ENCODE measurements around the gene MROH2A. TPM values are rescaled to one million over a fixed set of nuclear protein-coding genes. Genes with fewer than 3 reads are reported as not detected.

MROH2A gene
- total and polyA plus RNA-seq, 7 experiments from 2014 or later = not detected

DNA sequence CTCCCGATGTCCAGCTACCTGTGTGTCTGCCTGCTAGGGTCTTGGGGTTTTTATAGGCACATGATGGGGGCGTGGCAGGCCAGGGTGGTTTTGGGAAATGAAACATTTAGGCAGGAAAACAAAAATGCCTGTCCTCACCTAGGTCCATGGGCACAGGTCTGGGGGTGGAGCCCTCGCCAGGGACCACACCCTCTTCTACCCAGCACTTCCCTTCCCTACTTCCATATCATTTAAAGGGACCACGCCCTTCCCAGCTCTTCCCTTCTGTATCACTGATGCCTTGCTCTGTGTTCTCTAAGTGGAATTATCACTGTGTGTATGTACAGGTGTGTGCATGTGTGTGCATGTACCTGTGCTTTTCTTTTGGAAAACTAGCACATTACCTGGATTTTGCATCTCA lies 11.7 kb upstream of the MROH2A start:
- Histone ChIP-seq H3K27me3 (ENCODE audit: control insufficient read depth in 2 of 2, insufficient read depth in 2 of 2, low read length in 2 of 2) (no peaks in the 10 kb centered on the region), H3K36me3 (ENCODE audit: control insufficient read depth in 2 of 3, insufficient read depth in 3 of 3, low read length in 3 of 3) (no peaks in the 10 kb centered on the region), H3K4me3 (ENCODE audit: low read length) (no peak overlapping the region), H3K4me1 (ENCODE audit: control insufficient read depth in 2 of 2, insufficient read depth in 2 of 2, low read length in 2 of 2) (no peaks in the 10 kb centered on the region), H3K27ac (ENCODE audit: low read depth, low read length) (no peak overlapping the region), H3K9me3 (ENCODE audit: control insufficient read depth in 2 of 3, low read length in 3 of 3) (no peaks in the 10 kb centered on the region)
- no peak overlapping the region for H3K27ac Mint-ChIP-seq
- no peak overlapping the region for H3K4me3 Mint-ChIP-seq
- intact Hi-C loops (cut with micrococcal nuclease) = no loop called here
- no peaks in the 10 kb centered on the region for H3K4me1 Mint-ChIP-seq
- ATAC-seq (no peak), DNase-seq (no peak)
- H3K9me3 Mint-ChIP-seq = peaks cover 0 to 3% (median 0%) of the 10 kb centered on the region in 11 donors
- H3K27me3 Mint-ChIP-seq = peaks cover 18 to 39% (median 28%) of the 10 kb centered on the region in 5 donors
- ChIA-PET POLR2A (no interaction called here), CTCF (no interaction called here)
- H3K36me3 Mint-ChIP-seq = no peaks in the 10 kb centered on the region

GRCh38 chr2:233768076-233768475 lies 10.1 kb upstream of the MROH2A start:
- H3K4me3 Mint-ChIP-seq = no peak overlapping the region
- no peak for ATAC-seq
- CTCF ChIA-PET = no interaction called here

GRCh38 chr2:233769260-233769659 lies 8.9 kb upstream of the MROH2A start:
- H3K4me1 ChIP-seq (ENCODE audit: control insufficient read depth in 2 of 2, insufficient read depth in 2 of 2, low read length in 2 of 2) = no peaks in the 10 kb centered on the region
- no peaks in the 10 kb centered on the region for H3K36me3 ChIP-seq (ENCODE audit: control insufficient read depth in 2 of 3, insufficient read depth in 3 of 3, low read length in 3 of 3)
- ChIA-PET POLR2A (no interaction called here), CTCF (interaction anchor here (0.6 kb wide), 1 partner anchor 166 kb away, joined by 3 read pairs; no protein-coding TSS in a partner anchor)
- H3K27ac Mint-ChIP-seq = no peak overlapping the region
- no peak overlapping the region for H3K27ac ChIP-seq (ENCODE audit: low read depth, low read length)
- ATAC-seq = no peak
- no peak for DNase-seq
- no peaks in the 10 kb centered on the region for H3K27me3 ChIP-seq (ENCODE audit: control insufficient read depth in 2 of 2, insufficient read depth in 2 of 2, low read length in 2 of 2)
- H3K9me3 ChIP-seq (ENCODE audit: control insufficient read depth in 2 of 3, low read length in 3 of 3) = no peaks in the 10 kb centered on the region
- H3K9me3 Mint-ChIP-seq = peaks cover 0 to 3% (median 0%) of the 10 kb centered on the region in 11 donors
- H3K4me3 ChIP-seq (ENCODE audit: low read length) = no peak overlapping the region
- H3K27me3 Mint-ChIP-seq = peaks cover 9 to 32% (median 19%) of the 10 kb centered on the region in 5 donors
- no peaks in the 10 kb centered on the region for H3K36me3 Mint-ChIP-seq
- no peaks in the 10 kb centered on the region for H3K4me1 Mint-ChIP-seq
- H3K4me3 Mint-ChIP-seq = no peak overlapping the region
- intact Hi-C loops (cut with micrococcal nuclease) = no loop called here

More at GRCh38 chr2:233768076-233768475, 10.1 kb upstream of the MROH2A start:
- H3K27ac ChIP-seq (ENCODE audit: low read depth, low read length) = no peak overlapping the region
- H3K4me3 ChIP-seq (ENCODE audit: low read length) = no peak overlapping the region
- H3K9me3 ChIP-seq (ENCODE audit: control insufficient read depth in 2 of 3, low read length in 3 of 3) = no peaks in the 10 kb centered on the region
- peaks cover 0 to 3% (median 0%) of the 10 kb centered on the region in 11 donors for H3K9me3 Mint-ChIP-seq
- no peak overlapping the region for H3K27ac Mint-ChIP-seq
- H3K36me3 ChIP-seq (ENCODE audit: control insufficient read depth in 2 of 3, insufficient read depth in 3 of 3, low read length in 3 of 3) = no peaks in the 10 kb centered on the region
- POLR2A ChIA-PET = no interaction called here
- H3K36me3 Mint-ChIP-seq = no peaks in the 10 kb centered on the region
- no peak for DNase-seq
- no peaks in the 10 kb centered on the region for H3K27me3 ChIP-seq (ENCODE audit: control insufficient read depth in 2 of 2, insufficient read depth in 2 of 2, low read length in 2 of 2)
- no peaks in the 10 kb centered on the region for H3K4me1 Mint-ChIP-seq
- H3K4me1 ChIP-seq (ENCODE audit: control insufficient read depth in 2 of 2, insufficient read depth in 2 of 2, low read length in 2 of 2) = no peaks in the 10 kb centered on the region
- H3K27me3 Mint-ChIP-seq = peaks cover 15 to 39% (median 28%) of the 10 kb centered on the region in 5 donors
- intact Hi-C loops (cut with micrococcal nuclease) = no loop called here

GRCh38 chr2:233772153-233772552 lies 6.0 kb upstream of the MROH2A start:
- ChIA-PET CTCF (no interaction called here), POLR2A (no interaction called here)
- intact Hi-C loops (cut with micrococcal nuclease) = no loop called here
- peaks cover 9 to 21% (median 17%) of the 10 kb centered on the region in 5 donors for H3K27me3 Mint-ChIP-seq
- no peaks in the 10 kb centered on the region for H3K4me1 Mint-ChIP-seq
- peaks cover 0 to 6% (median 0%) of the 10 kb centered on the region in 5 donors for H3K36me3 Mint-ChIP-seq
- H3K27ac Mint-ChIP-seq = no peak overlapping the region
- Histone ChIP-seq H3K27me3 (ENCODE audit: control insufficient read depth in 2 of 2, insufficient read depth in 2 of 2, low read length in 2 of 2) (no peaks in the 10 kb centered on the region), H3K27ac (ENCODE audit: low read depth, low read length) (no peak overlapping the region), H3K9me3 (ENCODE audit: control insufficient read depth in 2 of 3, low read length in 3 of 3) (no peaks in the 10 kb centered on the region), H3K4me1 (ENCODE audit: control insufficient read depth in 2 of 2, insufficient read depth in 2 of 2, low read length in 2 of 2) (no peaks in the 10 kb centered on the region), H3K4me3 (ENCODE audit: low read length) (no peak overlapping the region), H3K36me3 (ENCODE audit: control insufficient read depth in 2 of 3, insufficient read depth in 3 of 3, low read length in 3 of 3) (no peaks in the 10 kb centered on the region)
- no peak overlapping the region for H3K4me3 Mint-ChIP-seq
- no peak for ATAC-seq
- no peak for DNase-seq
- H3K9me3 Mint-ChIP-seq = peaks cover 0 to 17% (median 9%) of the 10 kb centered on the region in 11 donors

- intact Hi-C loops (cut with micrococcal nuclease) = no loop called here
- H3K4me3 ChIP-seq (ENCODE audit: low read length) = no peak overlapping the region
- peaks cover 0 to 19% (median 10%) of the 10 kb centered on the region in 11 donors for H3K9me3 Mint-ChIP-seq
- H3K9me3 ChIP-seq (ENCODE audit: control insufficient read depth in 2 of 3, low read length in 3 of 3) = no peaks in the 10 kb centered on the region
- no peaks in the 10 kb centered on the region for H3K4me1 ChIP-seq (ENCODE audit: control insufficient read depth in 2 of 2, insufficient read depth in 2 of 2, low read length in 2 of 2)
- H3K27ac ChIP-seq (ENCODE audit: low read depth, low read length) = no peak overlapping the region
- H3K27ac Mint-ChIP-seq = no peak overlapping the region
- ChIA-PET CTCF (no interaction called here), POLR2A (no interaction called here)
- ATAC-seq = no peak
- no peak overlapping the region for H3K4me3 Mint-ChIP-seq
- peaks cover 9 to 24% (median 16%) of the 10 kb centered on the region in 5 donors for H3K27me3 Mint-ChIP-seq
- H3K27me3 ChIP-seq (ENCODE audit: control insufficient read depth in 2 of 2, insufficient read depth in 2 of 2, low read length in 2 of 2) = no peaks in the 10 kb centered on the region
- H3K36me3 Mint-ChIP-seq = peaks cover 0 to 6% (median 0%) of the 10 kb centered on the region in 5 donors
- no peaks in the 10 kb centered on the region for H3K4me1 Mint-ChIP-seq
- H3K36me3 ChIP-seq (ENCODE audit: control insufficient read depth in 2 of 3, insufficient read depth in 3 of 3, low read length in 3 of 3) = no peaks in the 10 kb centered on the region
- DNase-seq = no peak
These were observed 5.5 kb upstream of the MROH2A start for GRCh38 chr2:233772583-233772982.

- no peaks in the 10 kb centered on the region for H3K27me3 ChIP-seq (ENCODE audit: control insufficient read depth in 2 of 2, insufficient read depth in 2 of 2, low read length in 2 of 2)
- DNase-seq (no peak), ATAC-seq (no peak)
- H3K36me3 ChIP-seq (ENCODE audit: control insufficient read depth in 2 of 3, insufficient read depth in 3 of 3, low read length in 3 of 3) = no peaks in the 10 kb centered on the region
- no peaks in the 10 kb centered on the region for H3K4me1 Mint-ChIP-seq
- H3K9me3 ChIP-seq (ENCODE audit: control insufficient read depth in 2 of 3, low read length in 3 of 3) = no peaks in the 10 kb centered on the region
- ChIA-PET POLR2A (no interaction called here), CTCF (no interaction called here)
- peaks cover 6 to 33% (median 18%) of the 10 kb centered on the region in 5 donors for H3K27me3 Mint-ChIP-seq
- H3K27ac Mint-ChIP-seq = no peak overlapping the region
- H3K27ac ChIP-seq (ENCODE audit: low read depth, low read length) = no peak overlapping the region
- no peaks in the 10 kb centered on the region for H3K4me1 ChIP-seq (ENCODE audit: control insufficient read depth in 2 of 2, insufficient read depth in 2 of 2, low read length in 2 of 2)
- peaks cover 0 to 24% (median 12%) of the 10 kb centered on the region in 11 donors for H3K9me3 Mint-ChIP-seq
- no peak overlapping the region for H3K4me3 Mint-ChIP-seq
- peaks cover 0 to 6% (median 0%) of the 10 kb centered on the region in 5 donors for H3K36me3 Mint-ChIP-seq
- no peak overlapping the region for H3K4me3 ChIP-seq (ENCODE audit: low read length)
- intact Hi-C loops (cut with micrococcal nuclease) = no loop called here
These were observed 4.3 kb upstream of the MROH2A start for GRCh38 chr2:233773854-233774253.

GRCh38 chr2:233775414-233775813 lies 2.7 kb upstream of the MROH2A start:
- H3K27ac Mint-ChIP-seq = no peak overlapping the region
- POLR2A ChIA-PET = no interaction called here
- H3K27ac ChIP-seq (ENCODE audit: low read depth, low read length) = no peak overlapping the region
- peaks cover 0 to 24% (median 12%) of the 10 kb centered on the region in 11 donors for H3K9me3 Mint-ChIP-seq
- no peaks in the 10 kb centered on the region for H3K27me3 ChIP-seq (ENCODE audit: control insufficient read depth in 2 of 2, insufficient read depth in 2 of 2, low read length in 2 of 2)
- peaks cover 6 to 40% (median 19%) of the 10 kb centered on the region in 5 donors for H3K27me3 Mint-ChIP-seq
- H3K4me1 ChIP-seq (ENCODE audit: control insufficient read depth in 2 of 2, insufficient read depth in 2 of 2, low read length in 2 of 2) = no peaks in the 10 kb centered on the region
- intact Hi-C loops (cut with micrococcal nuclease) = no loop called here
- CTCF ChIA-PET = no interaction called here
- no peak overlapping the region for H3K4me3 Mint-ChIP-seq
- DNase-seq (no peak), ATAC-seq (no peak)
- H3K4me3 ChIP-seq (ENCODE audit: low read length) = no peak overlapping the region
- peaks cover 0 to 6% (median 0%) of the 10 kb centered on the region in 5 donors for H3K36me3 Mint-ChIP-seq
- H3K36me3 ChIP-seq (ENCODE audit: control insufficient read depth in 2 of 3, insufficient read depth in 3 of 3, low read length in 3 of 3) = no peaks in the 10 kb centered on the region
- no peaks in the 10 kb centered on the region for H3K9me3 ChIP-seq (ENCODE audit: control insufficient read depth in 2 of 3, low read length in 3 of 3)
- H3K4me1 Mint-ChIP-seq = no peaks in the 10 kb centered on the region
